GM18508 (cell line): ENCODE data around the gene ZNRF3.

ENCODE experiments used
- ATAC-seq: cut with Tn5 transposase; IDR thresholded peaks from one replicate; pipeline ENCODE4 v1.9.1; 2021; ENCODE audit warnings: moderate number of reproducible peaks; ENCODE audit not compliant: insufficient read depth, unreplicated experiment

Gene ZNRF3

DNA sequence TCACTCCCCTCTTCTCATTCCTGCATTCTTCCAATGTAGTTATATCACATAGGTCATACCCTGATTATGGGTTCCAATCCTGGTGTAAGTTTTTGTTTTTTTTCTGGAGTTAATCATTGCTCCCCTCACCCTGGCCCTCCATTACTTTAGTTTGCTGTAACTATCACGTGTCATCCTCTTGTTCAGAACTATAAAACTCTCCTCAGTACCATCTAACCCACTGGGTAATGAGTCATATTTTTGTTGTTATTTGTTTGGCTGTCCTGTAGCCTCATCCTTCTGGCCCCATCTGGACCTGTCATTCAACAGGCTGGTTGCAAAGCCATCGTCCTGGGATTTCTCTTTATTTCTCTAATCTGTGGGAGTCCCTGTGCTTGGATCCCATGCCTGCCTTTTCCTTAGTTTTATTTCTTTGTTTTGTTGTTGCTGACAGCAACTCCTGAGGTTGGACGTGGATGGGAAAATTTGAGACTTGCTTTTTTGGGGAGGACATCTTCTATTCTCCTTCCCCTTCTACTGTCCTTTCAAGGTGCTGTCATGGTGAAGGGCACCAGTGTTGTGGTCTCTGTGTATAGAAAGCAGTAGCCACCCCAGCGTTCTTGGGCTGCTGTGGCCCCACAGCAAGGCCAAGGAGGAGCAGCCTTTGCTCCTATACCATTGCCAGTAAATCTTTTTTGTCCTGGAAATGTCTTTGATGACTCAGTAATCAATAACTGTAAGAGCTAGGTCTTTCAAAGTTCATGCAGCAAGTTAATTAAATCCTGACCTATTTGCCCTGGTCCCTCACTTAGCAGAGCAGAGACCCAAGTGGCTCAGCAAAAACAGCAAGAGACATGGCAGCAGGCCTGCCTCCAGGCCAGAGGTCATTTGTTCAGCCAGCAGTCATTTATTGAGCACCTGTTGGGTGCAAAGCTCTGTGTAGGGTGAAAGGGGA, 95.8 kb downstream of the ZNRF3 start:
- no peak for ATAC-seq

DNA sequence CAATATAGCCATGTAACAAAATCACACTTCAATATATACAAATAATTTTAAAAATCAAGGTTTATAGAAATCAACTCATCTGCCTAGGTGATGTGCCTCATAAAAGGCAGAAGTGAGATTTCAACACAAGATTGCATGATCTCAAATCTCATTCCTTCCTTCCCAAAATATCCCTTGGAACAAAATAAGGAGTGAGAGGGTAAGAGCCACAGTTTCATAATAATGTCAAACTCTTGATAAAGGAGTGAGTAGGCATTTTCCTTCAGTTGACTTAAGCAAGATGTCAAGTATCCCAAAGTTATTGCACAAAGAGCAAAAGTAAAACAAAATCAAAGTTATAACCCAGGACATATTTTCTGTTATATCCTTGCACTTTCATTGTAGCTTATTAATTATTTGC, 97.0 kb downstream of the ZNRF3 start:
- ATAC-seq = no peak

DNA sequence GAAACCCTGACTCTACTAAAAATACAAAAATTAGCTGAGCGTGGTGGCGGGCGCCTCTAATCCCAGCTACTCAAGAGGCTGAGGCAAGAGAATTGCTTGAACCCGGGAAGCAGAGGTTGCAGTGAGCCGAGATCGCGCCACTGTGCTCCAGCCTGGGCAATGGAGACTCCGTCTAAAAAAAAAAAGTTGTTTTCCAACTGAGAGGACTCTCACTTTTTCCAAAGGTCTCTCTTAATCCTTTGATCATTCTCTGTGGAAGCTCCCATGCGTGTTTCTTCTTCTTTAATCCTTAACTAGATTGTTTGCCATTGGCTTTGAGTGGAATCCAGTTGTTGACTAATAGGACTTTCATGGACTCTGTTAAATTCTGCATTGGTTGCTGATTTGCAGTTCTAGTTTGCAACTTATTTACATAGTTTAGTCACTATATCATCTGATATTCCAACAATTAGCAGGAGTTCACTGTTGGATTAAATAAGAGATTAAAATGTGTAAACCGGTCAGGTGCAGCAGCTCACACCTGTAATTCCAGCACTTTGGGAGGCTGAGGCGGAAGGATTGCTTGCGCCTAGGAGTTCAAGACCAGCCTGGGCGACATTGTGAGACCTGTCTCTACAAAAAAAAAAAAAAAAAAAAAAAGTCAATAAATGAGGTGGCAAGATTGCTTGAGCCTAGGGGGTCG, 98.6 kb downstream of the ZNRF3 start:
- no peak for ATAC-seq

GRCh38 chr22:28983190-28983589, 99.8 kb downstream of the ZNRF3 start:
- no peak for ATAC-seq

GRCh38 chr22:28983788-28984441, 100.5 kb downstream of the ZNRF3 start:
- no peak for ATAC-seq

DNA sequence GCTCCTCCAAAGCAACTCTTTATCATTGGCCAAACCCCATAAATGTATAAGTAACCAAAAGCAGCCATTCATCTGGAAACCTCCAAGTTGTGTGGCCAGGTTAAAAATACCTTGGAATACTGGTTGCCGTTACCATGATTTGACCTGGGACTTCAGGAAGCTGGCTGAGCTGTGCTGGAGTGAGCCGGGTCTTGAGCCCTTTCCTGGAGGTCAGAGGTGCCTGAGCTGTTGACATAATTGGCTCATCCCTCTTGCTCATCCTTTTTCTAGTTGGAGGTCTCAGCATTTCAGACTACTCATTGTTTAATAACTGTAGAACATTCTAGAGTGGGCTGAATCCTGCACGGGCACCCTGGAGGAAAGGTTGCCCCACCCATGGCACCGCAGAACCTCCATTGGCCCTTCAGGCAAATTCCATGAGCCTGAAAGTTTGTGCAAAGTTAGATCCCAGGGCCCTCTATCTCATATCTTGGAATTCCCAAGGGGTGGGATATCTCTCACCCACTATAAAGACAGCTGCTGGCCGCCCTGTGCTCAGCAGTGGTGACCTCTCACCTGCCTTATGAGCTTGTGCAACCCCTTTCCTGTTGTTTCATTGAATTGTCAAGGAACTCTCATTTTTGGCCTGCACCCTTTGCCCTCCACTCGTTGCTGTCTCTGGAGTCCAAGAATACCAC, 101.2 kb downstream of the ZNRF3 start:
- ATAC-seq = no peak

GRCh38 chr22:28985581-28986290, 102.4 kb downstream of the ZNRF3 start:
- no peak for ATAC-seq

DNA sequence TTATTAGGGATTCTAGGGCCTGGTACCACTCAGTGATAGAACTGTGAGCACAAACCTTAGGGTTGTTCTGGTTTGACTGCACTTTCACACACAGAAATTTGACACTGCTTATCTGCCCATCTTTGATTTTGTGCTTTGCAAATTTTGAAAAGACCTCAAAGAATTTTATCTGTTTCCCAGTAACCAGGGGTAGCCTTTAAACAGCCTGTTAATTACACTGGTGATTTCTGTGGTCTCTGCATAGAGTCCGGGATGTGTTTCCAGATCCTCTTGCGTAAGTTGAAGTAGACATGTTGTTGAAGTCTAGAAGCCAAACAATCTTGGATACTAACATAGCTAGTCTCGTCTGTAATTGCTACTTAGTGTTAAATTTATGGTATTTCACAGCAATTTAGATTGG, 103.0 kb downstream of the ZNRF3 start:
- ATAC-seq = no peak

- no peak for ATAC-seq
Measured at GRCh38 chr22:28988457-28988856, 105.1 kb downstream of the ZNRF3 start.

DNA sequence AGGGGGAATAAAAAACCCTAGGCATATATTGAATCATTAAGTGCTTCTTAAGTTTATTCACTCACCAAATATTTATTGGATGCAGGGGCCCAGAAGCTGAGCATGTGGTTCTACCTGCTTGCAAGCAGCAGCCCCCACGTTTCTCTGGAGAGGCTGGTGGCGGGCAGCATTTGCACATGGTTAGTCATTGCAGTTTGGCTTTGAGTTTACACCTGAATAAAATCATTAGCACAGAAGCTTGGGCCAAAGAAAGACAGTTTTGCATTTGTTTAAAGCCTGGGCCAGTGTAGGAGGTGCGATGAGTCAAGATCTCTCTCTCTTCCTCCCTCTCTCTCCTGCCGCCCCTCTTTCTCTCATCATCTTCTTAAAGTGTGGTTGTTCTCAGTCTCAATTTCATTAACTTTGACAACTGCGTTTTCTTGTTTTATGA, 105.7 kb downstream of the ZNRF3 start:
- ATAC-seq = no peak

- no peak for ATAC-seq
Measured at GRCh38 chr22:28989484-28989883, 106.1 kb downstream of the ZNRF3 start.

DNA sequence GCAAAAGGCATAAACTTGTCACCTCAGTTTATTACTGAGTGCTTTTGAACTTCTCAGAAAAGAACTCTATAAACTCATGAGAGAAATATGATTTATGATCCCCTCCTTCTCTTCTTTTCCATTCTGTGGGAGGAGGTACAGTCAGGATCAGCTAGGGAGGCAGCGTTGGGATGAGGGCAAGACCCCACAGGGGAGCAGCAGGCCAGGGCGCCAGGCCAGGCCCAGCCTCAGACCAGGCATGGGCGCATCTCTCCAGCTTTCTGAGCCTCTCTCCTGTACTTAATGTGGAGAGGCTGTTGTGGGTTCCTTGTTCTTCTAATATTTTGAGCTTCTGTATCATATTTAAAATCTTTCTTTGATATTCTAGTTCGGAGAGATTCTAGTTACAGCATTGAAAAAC, 106.5 kb downstream of the ZNRF3 start:
- no peak for ATAC-seq

DNA sequence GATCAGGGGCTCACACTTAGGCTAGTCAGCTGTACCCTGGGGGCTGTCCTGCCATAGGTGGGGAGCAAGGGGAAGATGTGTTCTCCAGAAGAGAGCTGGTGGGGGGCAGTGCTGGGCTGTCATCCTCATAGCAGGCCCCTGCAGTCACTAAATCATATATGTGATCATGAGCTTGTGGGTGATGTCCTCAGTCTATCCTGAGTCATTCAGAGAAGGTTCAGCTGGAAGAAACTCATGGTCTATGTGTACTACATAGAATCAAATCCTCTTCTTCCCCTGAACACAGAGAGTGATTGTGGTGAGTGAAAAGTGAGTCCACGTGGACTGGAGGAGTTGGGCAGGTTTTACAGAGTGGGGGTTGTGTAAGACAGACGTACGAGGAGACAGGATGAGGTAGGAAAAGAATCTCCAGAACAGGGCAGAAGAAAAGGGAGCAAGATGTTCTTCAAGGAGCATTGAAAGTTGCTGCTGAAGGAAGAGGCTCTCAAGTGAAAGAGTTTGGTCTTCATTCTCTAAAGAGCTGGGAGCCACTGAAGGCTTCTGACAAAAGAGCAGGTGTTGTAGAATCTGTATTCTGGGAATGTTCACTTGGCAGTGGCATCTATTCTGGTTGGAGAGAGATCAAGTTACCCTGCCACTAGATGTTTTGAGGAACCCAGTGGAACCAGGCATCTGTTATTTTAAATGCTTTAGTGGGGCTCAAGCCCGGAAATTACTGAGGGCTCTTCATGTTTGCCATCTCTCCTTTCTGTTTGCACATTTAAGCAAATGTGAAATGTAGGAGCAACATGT, 109.4 kb downstream of the ZNRF3 start:
- no peak for ATAC-seq

DNA sequence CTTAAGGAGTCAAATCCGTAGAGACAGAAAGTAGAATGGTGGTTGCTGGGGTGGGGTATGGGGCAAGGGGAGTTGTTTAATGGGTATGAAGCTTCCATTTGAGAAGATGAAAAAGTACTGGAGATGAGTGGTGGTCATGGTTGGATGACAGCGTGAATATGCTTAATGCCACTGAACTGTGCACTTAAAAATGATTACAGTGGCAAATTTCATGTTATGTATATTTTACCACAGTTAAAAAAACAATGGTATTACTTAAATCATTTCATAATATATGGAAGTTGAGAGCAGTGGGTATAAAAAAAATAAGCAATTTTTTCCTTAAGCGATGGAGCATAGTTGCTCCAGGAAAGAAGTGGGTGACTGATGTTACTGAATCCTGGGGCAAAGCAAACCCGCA, 111.2 kb downstream of the ZNRF3 start:
- no peak for ATAC-seq

DNA sequence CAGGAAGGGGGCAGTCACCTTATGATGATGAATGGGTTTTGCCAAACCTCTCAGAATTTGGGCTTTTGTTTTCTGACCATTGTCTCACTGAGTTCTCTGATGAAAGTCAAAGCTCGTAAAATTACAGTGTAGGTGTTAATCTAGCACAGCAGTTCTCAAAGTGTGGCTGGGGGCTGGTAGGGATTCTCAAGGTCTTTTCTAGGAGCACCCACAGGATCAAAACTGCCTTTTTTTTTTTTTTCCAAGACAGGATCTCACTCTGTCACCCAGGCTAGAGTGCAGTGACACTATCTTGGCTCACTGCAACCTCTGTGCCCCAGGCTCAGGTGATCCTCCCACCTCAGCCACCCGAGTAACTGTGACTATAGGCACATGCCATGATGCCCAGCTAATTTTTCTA, 112.2 kb downstream of the ZNRF3 start:
- ATAC-seq = no peak

DNA sequence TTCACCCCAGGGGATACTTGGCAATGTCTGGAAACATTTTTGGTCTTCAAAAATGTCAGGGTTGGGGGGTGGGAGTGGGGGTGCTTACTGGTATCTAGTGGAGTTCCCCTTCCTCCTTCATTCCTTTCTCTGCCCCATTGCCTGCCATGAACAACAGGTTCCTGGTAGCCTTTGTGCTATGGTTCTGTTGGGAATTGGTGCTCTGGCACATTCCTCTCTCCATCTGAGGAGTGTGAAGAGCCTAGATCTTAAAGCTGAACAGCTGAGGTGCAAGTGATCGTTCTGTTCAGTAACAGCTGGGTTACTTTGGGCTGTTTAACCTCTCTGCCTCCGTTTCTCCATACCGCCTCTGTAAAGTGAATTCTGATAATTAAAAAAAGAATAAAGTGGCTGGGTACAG, 114.0 kb downstream of the ZNRF3 start:
- no peak for ATAC-seq

DNA sequence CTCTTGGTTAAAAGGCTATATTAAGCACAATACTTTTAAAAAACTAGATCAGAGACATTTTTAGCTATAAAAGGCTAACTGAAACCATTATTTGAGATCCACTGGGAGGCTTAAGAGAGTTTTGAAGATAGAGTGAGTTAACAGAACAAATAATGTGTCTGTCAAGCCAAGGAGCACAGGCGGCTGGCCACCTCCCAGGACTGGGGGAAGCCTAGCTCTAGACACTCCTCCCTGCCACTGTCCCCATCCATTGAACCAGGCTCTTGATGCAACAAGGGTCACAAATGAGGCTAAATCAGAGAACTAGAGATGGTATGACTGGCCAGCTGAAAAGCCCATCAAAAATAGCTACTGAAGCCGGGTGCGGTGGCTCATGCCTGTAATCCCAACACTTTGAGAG, 115.3 kb downstream of the ZNRF3 start:
- no peak for ATAC-seq

- no peak for ATAC-seq
Measured at GRCh38 chr22:28999510-28999909, 116.1 kb downstream of the ZNRF3 start.

- ATAC-seq = no peak
Measured at GRCh38 chr22:28999919-29000556, 116.7 kb downstream of the ZNRF3 start.
